ENCODE data around the gene RCOR1. TPM values are rescaled to one million over a fixed set of nuclear protein-coding genes. Genes with fewer than 3 reads are reported as not detected.
"Not testable (repeated sequence)": the region's sequence is repeated elsewhere in the genome, so short reads cannot be mapped to it uniquely, and the experiment has no call there.

The RCOR1 gene
- total RNA-seq, 1 experiment from 2014 or later, result 102 TPM

GRCh38 chr14:102544747-102545460 lies 47.5 kb upstream of the RCOR1 start:
- H3K27me3 ChIP-seq (replicated peaks; ENCODE audit: insufficient read depth, low read depth, low read length, poor library complexity), result no peaks in the 10 kb centered on the region
- no peaks in the 10 kb centered on the region for H3K9me3 ChIP-seq (ENCODE audit: low read depth, low read length, poor library complexity, severe bottlenecking)
- H3K36me3 ChIP-seq (ENCODE audit: insufficient read depth, low read length, poor library complexity, severe bottlenecking), result no peaks in the 10 kb centered on the region
- peak overlapping the region; percentile 91 for H3K27ac ChIP-seq (ENCODE audit: low read depth, low read length, poor library complexity, severe bottlenecking)
- no peak for DNase-seq (ENCODE audit: low spot score)
- BruUV-seq (replicated peaks), result no TSS peak
- ChIA-PET CTCF (no interaction called here), POLR2A (ENCODE audit: low non-redundant PET) (no interaction called here)
- H3K4me1 ChIP-seq (ENCODE audit: insufficient read depth, low read length, poor library complexity, severe bottlenecking), result peaks cover 61% of the 10 kb centered on the region
- H3K4me3 ChIP-seq (ENCODE audit: low read depth, low read length, poor library complexity, severe bottlenecking), result no peak overlapping the region
- intact Hi-C loops (cut with micrococcal nuclease; ENCODE audit: unreplicated experiment), result loop anchor here (5.0 kb wide), 1 partner anchor 47 kb away; the partner anchor contains the start of gene RCOR1
- TF ChIP-seq EZH2 (IDR thresholded peaks at IDR 0.05; ENCODE audit: borderline replicate concordance, low read depth, low read length, poor library complexity, severe bottlenecking), result no peak
- no peak for TF ChIP-seq CTCF (conservative IDR thresholded peaks at IDR 0.05; ENCODE audit: low read depth, low read length)

- TF ChIP-seq CTCF (conservative IDR thresholded peaks at IDR 0.05; ENCODE audit: low read depth, low read length), result peak; percentile 47
- no peak for TF ChIP-seq EZH2 (IDR thresholded peaks at IDR 0.05; ENCODE audit: borderline replicate concordance, low read depth, low read length, poor library complexity, severe bottlenecking)
- no peaks in the 10 kb centered on the region for H3K36me3 ChIP-seq (ENCODE audit: insufficient read depth, low read length, poor library complexity, severe bottlenecking)
- ChIA-PET POLR2A (ENCODE audit: low non-redundant PET) (no interaction called here), CTCF (no interaction called here)
- H3K9me3 ChIP-seq (ENCODE audit: low read depth, low read length, poor library complexity, severe bottlenecking), result no peaks in the 10 kb centered on the region
- peak; percentile 92 for DNase-seq (ENCODE audit: low spot score)
- H3K27ac ChIP-seq (ENCODE audit: low read depth, low read length, poor library complexity, severe bottlenecking), result peak overlapping the region; percentile 91
- intact Hi-C loops (cut with micrococcal nuclease; ENCODE audit: unreplicated experiment), result no loop called here
- H3K4me1 ChIP-seq (ENCODE audit: insufficient read depth, low read length, poor library complexity, severe bottlenecking), result peaks cover 54% of the 10 kb centered on the region
- BruUV-seq (replicated peaks), result no TSS peak
- peak overlapping the region; percentile 12 for H3K4me3 ChIP-seq (ENCODE audit: low read depth, low read length, poor library complexity, severe bottlenecking)
- no peaks in the 10 kb centered on the region for H3K27me3 ChIP-seq (replicated peaks; ENCODE audit: insufficient read depth, low read depth, low read length, poor library complexity)
Measured at GRCh38 chr14:102545461-102546265, 46.8 kb upstream of the RCOR1 start.

- H3K4me1 ChIP-seq (ENCODE audit: insufficient read depth, low read length, poor library complexity, severe bottlenecking), result peaks cover 36% of the 10 kb centered on the region
- H3K36me3 ChIP-seq (ENCODE audit: insufficient read depth, low read length, poor library complexity, severe bottlenecking), result no peaks in the 10 kb centered on the region
- TF ChIP-seq EZH2 (IDR thresholded peaks at IDR 0.05; ENCODE audit: borderline replicate concordance, low read depth, low read length, poor library complexity, severe bottlenecking) (no peak), CTCF (conservative IDR thresholded peaks at IDR 0.05; ENCODE audit: low read depth, low read length) (no peak)
- no peaks in the 10 kb centered on the region for H3K9me3 ChIP-seq (ENCODE audit: low read depth, low read length, poor library complexity, severe bottlenecking)
- no TSS peak for BruUV-seq (replicated peaks)
- no peaks in the 10 kb centered on the region for H3K27me3 ChIP-seq (replicated peaks; ENCODE audit: insufficient read depth, low read depth, low read length, poor library complexity)
- H3K27ac ChIP-seq (ENCODE audit: low read depth, low read length, poor library complexity, severe bottlenecking), result peak overlapping the region; percentile 25
- intact Hi-C loops (cut with micrococcal nuclease; ENCODE audit: unreplicated experiment), result no loop called here
- H3K4me3 ChIP-seq (ENCODE audit: low read depth, low read length, poor library complexity, severe bottlenecking), result no peak overlapping the region
- CTCF ChIA-PET, result interaction anchor here (0.7 kb wide), 1 partner anchor 478 kb away, joined by 12 read pairs; no protein-coding TSS in a partner anchor
- POLR2A ChIA-PET (ENCODE audit: low non-redundant PET), result no interaction called here
- no peak for DNase-seq (ENCODE audit: low spot score)
Measured at GRCh38 chr14:102548616-102549240, 43.7 kb upstream of the RCOR1 start.

GRCh38 chr14:102550927-102551401 lies 41.5 kb upstream of the RCOR1 start:
- CTCF ChIA-PET; intact Hi-C loops (cut with micrococcal nuclease; ENCODE audit: unreplicated experiment); H3K4me3 ChIP-seq (ENCODE audit: low read depth, low read length, poor library complexity, severe bottlenecking); H3K27ac ChIP-seq (ENCODE audit: low read depth, low read length, poor library complexity, severe bottlenecking); H3K9me3 ChIP-seq (ENCODE audit: low read depth, low read length, poor library complexity, severe bottlenecking); BruUV-seq (replicated peaks); H3K36me3 ChIP-seq (ENCODE audit: insufficient read depth, low read length, poor library complexity, severe bottlenecking); H3K27me3 ChIP-seq (replicated peaks; ENCODE audit: insufficient read depth, low read depth, low read length, poor library complexity); POLR2A ChIA-PET (ENCODE audit: low non-redundant PET); DNase-seq (ENCODE audit: low spot score): not testable (repeated sequence)
- peaks cover 32% of the 10 kb centered on the region for H3K4me1 ChIP-seq (ENCODE audit: insufficient read depth, low read length, poor library complexity, severe bottlenecking)
